T-helper 22 cell (primary cell): ENCODE measurements around the gene UGT1A10.
"Not testable (repeated sequence)": the region's sequence is repeated elsewhere in the genome, so short reads cannot be mapped to it uniquely, and the experiment has no call there.

ENCODE experiments used
- DNase-seq: peaks from one replicate; pipeline ENCODE4 v3.0.0-alpha.2; 2020; ENCODE audit warnings: low read depth

The UGT1A10 gene

DNA sequence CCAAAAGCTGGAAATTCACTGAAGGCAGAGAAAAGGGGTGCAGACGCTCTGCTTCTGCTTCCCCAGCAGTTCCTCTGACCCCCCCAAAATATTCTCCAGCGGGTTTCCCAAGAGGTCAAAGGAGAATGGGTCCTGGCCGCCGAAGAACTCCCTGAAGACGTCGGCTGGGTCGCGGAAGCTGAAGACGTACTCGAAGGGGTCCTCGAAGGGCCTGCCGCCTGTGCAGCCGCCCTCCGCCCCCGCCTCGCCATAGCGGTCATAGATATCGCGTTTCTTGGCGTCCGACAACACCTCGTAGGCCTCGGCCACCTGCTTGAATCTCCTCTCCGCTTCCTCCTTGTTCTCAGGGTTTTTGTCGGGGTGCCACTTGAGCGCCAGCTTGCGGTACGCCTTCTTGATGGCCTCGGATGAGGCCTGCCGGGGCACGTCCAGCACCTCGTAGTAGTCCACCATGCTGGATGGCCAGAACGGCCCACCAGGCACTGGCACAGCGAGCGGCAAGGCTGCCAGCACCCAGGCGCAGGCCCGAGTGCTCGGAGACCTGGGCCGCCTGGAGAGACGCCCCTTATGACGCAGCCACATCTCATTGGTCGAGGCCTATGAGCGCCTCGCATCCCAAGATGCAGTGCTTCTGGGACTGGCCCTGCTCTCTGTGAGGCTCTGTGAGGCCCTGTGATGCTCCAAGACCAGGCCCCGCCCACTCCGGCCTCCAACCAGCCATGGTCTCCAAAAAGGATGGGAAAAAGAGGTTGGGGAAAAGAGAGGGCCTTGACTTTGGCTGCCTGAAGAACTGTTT is 107.4 kb downstream of the UGT1A10 start:
- no peak for DNase-seq

- no peak for DNase-seq
Observed at GRCh38 chr2:233745073-233745755, 109.0 kb downstream of the UGT1A10 start.

DNA sequence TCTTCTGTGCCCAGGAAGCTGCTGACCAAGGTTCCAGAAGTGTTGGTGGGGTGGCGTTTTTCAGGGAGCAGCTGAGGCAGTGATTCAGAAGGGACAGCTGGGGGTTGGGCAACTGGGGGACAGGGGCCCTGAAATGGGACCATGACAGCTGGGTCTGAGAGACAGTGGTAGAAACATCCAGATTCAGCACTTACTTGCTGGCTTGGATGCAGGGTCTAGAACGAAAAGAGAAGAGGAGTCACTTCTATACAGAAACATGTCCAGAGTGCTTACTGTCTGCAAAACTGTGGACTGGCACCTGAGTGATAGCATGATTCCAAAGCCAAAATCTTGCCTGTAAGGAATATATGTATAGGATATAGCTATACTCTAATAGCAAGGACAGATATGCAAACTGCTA is 109.6 kb downstream of the UGT1A10 start:
- DNase-seq: not testable (repeated sequence)

DNA sequence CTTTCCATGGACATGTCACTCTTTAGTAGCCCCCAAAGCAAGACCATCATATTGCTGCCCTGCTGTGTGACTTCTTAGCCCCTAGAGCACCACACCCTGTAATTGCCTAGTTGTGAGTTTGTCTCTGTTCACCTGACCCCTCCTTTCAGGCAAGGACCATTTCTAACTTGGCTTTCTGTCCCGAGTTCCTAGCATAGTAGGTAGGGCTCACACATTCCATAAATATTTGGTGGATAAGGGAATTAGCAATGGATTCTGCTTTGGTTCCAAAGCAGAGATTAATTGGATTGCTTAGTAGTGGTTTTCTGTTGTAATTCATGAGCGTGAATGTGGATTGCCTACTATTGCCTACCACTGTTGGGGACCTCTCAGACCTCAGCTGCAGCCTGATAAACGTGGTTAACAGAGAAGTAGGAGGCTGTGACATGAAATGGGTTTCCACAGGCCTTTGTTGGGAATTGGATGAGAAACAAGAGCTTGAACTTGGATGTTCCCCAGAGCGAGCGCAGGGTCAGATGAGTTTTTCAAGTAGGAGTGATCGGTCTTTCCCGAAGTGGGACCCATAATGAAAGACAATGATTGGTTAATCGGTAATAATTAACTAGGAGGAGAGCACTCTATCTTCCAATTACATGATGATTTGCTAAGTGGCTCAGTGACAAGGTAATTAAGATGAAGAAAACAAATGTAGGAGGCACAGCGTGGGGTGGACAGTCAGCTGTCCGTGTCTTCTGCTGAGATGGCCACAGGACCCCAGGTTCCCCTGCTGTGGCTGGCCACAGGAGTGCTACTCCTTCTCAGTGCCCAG is 110.4 kb downstream of the UGT1A10 start:
- no peak for DNase-seq

- no peak for DNase-seq
Observed at GRCh38 chr2:233747283-233747544, 111.0 kb downstream of the UGT1A10 start.

- not testable (repeated sequence) for DNase-seq
Observed at GRCh38 chr2:233750689-233751088, 114.4 kb downstream of the UGT1A10 start.

DNA sequence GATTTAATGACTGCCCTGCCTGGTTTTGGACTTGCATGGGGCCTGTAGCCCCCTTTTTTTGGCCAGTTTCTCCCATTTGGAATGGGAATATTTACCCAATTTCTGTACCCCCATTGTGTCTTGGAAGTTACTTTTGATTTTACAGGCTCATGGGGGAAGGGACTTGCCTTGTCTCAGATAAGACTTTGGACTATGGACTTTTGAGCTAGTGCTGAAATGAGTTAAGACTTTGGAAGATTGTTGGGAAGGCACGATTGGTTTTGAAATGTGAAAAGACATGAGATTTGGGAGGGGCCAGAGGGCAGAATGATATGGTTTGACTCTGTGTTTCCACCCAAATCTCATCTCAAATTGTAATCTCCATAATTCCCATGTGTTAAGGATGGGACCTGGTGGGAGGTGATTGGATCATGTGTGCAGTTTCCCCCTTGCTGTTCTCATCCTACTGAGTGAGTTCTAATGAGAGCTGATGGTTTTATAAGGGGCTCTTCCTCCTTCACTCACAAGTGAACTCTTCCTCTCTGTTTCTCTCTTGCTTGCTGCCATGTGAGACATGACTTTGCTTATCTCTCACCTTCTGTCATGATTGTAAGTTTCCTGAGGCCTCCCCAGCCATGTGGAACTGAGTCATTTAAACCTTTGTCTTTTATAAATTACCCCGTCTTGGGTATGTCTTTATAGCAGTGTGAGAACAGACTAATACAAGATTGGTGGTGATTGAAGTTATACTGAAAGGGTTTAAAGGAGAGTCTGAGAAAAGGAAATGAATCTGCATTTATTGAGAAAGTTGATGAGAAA is 115.2 kb downstream of the UGT1A10 start:
- not testable (repeated sequence) for DNase-seq

GRCh38 chr2:233754872-233755611 is 118.8 kb downstream of the UGT1A10 start:
- no peak for DNase-seq

GRCh38 chr2:233756429-233757081 is 120.3 kb downstream of the UGT1A10 start:
- DNase-seq: no peak

DNA sequence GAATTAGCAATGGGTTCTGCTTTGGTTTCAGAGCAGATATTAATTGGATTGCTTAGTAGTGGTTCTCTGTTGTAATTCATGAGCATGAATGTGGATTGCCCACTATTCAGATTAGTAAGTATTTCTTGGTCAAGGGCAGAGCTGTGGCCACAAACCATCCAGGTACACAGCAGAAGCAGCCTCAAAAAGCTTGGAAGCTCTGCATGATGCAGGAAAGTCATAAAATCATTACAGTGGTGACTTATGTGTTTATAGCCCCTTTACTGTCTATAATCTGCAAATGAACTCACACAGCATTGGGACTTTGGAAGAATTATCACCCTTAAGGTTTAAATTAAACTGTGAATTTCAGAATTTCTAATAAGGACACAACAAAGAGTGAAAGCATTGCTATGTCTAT is 121.9 kb downstream of the UGT1A10 start:
- DNase-seq: no peak

- no peak for DNase-seq
Observed at GRCh38 chr2:233758849-233759248, 122.6 kb downstream of the UGT1A10 start.

DNA sequence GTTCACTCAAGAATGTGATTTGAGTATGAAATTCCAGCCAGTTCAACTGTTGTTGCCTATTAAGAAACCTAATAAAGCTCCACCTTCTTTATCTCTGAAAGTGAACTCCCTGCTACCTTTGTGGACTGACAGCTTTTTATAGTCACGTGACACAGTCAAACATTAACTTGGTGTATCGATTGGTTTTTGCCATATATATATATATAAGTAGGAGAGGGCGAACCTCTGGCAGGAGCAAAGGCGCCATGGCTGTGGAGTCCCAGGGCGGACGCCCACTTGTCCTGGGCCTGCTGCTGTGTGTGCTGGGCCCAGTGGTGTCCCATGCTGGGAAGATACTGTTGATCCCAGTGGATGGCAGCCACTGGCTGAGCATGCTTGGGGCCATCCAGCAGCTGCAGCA is 123.8 kb downstream of the UGT1A10 start, which contains the start of gene UGT1A1:
UGT1A1 (plus strand) TSS at position 228 of the 400 bp plus-strand sequence; CDS start at position 246, 18 bp downstream.
- DNase-seq: no peak

DNA sequence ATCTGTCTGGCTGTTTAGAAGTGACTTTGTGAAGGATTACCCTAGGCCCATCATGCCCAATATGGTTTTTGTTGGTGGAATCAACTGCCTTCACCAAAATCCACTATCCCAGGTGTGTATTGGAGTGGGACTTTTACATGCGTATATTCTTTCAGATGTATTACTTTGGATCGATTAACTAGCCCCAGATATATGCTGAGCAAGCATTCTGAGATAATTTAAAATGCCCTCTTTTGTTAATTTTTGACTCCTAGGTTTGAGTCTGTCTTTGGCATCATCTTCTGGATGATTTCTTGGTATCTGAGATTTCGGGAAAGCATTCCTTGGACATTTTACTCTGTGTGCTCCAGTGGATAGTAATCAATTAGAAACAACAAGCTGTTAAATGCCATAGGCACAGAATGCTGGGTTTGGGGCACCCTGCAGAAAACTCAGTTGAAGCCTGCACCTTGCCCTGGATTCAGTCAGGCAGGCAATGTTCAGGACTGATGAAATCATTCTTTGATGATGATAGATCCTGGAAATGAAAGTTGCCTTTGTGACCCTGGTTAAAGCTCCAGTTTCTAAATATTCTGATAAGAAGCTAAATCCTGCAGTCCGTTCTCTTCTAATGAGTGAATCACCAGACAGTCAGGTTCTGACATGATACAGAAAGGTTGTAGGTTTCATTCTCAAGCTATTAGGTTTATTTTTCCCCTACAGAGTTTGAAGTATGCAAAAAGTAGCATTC is 125.0 kb downstream of the UGT1A10 start:
- no peak for DNase-seq

DNA sequence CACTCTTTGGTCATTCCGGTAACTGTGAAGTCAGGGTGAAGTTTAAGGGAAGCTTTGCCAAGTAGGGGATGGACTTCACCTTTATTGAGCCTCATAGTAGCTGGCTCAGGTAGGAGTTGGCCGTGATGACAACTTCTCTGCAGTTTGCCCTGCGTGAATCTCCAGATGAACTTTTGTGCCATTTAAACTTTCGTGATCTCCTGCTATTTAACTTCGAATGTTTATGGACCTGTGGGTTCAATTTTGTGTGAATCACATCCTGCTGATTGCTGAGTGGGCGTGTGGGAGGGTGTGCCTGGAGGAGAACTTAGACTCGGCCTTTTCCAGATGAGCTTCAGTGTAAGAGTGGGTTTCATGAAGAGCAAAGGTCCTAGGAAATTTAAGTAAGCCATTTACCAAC is 128.0 kb downstream of the UGT1A10 start:
- no peak for DNase-seq

GRCh38 chr2:233764761-233765160 is 128.5 kb downstream of the UGT1A10 start:
- DNase-seq: no peak

DNA sequence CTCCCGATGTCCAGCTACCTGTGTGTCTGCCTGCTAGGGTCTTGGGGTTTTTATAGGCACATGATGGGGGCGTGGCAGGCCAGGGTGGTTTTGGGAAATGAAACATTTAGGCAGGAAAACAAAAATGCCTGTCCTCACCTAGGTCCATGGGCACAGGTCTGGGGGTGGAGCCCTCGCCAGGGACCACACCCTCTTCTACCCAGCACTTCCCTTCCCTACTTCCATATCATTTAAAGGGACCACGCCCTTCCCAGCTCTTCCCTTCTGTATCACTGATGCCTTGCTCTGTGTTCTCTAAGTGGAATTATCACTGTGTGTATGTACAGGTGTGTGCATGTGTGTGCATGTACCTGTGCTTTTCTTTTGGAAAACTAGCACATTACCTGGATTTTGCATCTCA is 130.2 kb downstream of the UGT1A10 start:
- no peak for DNase-seq

- DNase-seq: no peak
Observed at GRCh38 chr2:233768076-233768475, 131.8 kb downstream of the UGT1A10 start.

DNA sequence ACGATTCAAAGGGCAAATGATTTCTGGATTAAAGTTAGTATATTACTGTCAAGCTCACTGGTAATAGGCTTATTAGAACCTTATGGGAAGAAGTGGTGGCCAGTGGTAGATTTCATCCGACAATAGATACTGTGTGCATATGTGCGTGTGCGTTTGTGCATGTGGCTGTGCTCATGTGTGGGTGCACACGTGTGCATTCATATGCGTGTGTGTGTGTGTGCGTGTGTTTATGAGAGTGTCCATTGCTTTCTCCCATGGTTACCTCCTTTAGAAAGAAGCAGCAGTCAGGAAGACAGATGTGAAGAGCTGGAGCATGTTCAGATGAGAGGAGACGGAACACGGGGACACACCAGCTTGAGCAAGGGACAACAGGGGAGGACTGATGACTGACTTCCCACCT is 133.0 kb downstream of the UGT1A10 start:
- DNase-seq: no peak

- no peak for DNase-seq
Observed at GRCh38 chr2:233772153-233772552, 135.9 kb downstream of the UGT1A10 start.

GRCh38 chr2:233772583-233772982 is 136.3 kb downstream of the UGT1A10 start:
- no peak for DNase-seq
